SK-N-SH (cell line): ENCODE results near the gene TBRG4.

Source experiments
- CTCF ChIP-seq: fragments of 200-600 bp; sonication (generic); IDR thresholded peaks from 2 replicates; pipeline ENCODE4 v1.6.1; 2017; ENCODE audit warnings: antibody characterized with exemption, mild to moderate bottlenecking, moderate library complexity
- EP300 ChIP-seq, 2 experiments: IDR thresholded peaks; 2 replicates each; pipeline versions ENCODE4 v1.4.0 to v1.6.1; 2012; ENCODE audit warnings: borderline replicate concordance in 1 of 2, low read depth in 1 of 2, low read length in 1 of 2
- EZH2phosphoT487 ChIP-seq: fragments of 200-600 bp; sonication (generic); IDR thresholded peaks from 2 replicates; pipeline ENCODE4 v1.6.1; 2017; ENCODE audit warnings: low read depth, mixed run types, mild to moderate bottlenecking, antibody characterized with exemption, moderate library complexity, borderline replicate concordance
- FOXM1 ChIP-seq: IDR thresholded peaks from 2 replicates; pipeline ENCODE4 v1.4.0; 2012; ENCODE audit warnings: low read depth, mild to moderate bottlenecking
- GABPA ChIP-seq: IDR thresholded peaks from 2 replicates; pipeline ENCODE4 v1.4.0; 2012; ENCODE audit warnings: low read depth, mild to moderate bottlenecking
- MAX ChIP-seq: IDR thresholded peaks from 2 replicates; pipeline ENCODE4 v1.4.0; 2012; ENCODE audit warnings: low read depth
- MEF2A ChIP-seq: IDR thresholded peaks from 2 replicates; pipeline ENCODE4 v1.4.0; 2012; ENCODE audit warnings: low read depth, borderline replicate concordance
- MXI1 ChIP-seq: IDR thresholded peaks from 2 replicates; pipeline ENCODE4 v1.6.1; 2012; ENCODE audit warnings: mild to moderate bottlenecking, low read depth, low read length, improper control_type of control experiment
- POLR2AphosphoS5 ChIP-seq: IDR thresholded peaks from 2 replicates; pipeline ENCODE4 v1.6.1; 2012; ENCODE audit warnings: low read depth, low read length
- RAD21 ChIP-seq: IDR thresholded peaks from 2 replicates; pipeline ENCODE4 v1.6.1; 2012; ENCODE audit warnings: mild to moderate bottlenecking, low read length
- RCOR1 ChIP-seq: fragments of 150-350 bp; IDR thresholded peaks from 2 replicates; pipeline ENCODE4 v1.6.1; 2017; ENCODE audit warnings: antibody characterized with exemption, low read length
- RFX5 ChIP-seq: IDR thresholded peaks from 2 replicates; pipeline ENCODE4 v1.6.1; 2012; ENCODE audit warnings: mild to moderate bottlenecking, improper control_type of control experiment, low read length
- SIN3A ChIP-seq: IDR thresholded peaks from 2 replicates; pipeline ENCODE4 v1.6.1; 2012; ENCODE audit warnings: low read depth, mild to moderate bottlenecking, low read length, moderate library complexity, borderline replicate concordance
- ZBTB33 ChIP-seq: IDR thresholded peaks from 2 replicates; pipeline ENCODE4 v1.4.0; 2012; ENCODE audit warnings: low read depth, borderline replicate concordance

- no peak for TF ChIP-seq EP300 (IDR thresholded peaks at IDR 0.05; ENCODE audit: borderline replicate concordance in 1 of 2, low read depth in 1 of 2, low read length in 1 of 2)
- no peak for TF ChIP-seq CTCF
- no peak for TF ChIP-seq MEF2A
- no peak for TF ChIP-seq RAD21
- no peak for TF ChIP-seq RFX5
- TF ChIP-seq EZH2phosphoT487: no peak
- TF ChIP-seq ZBTB33: no peak
- no peak for TF ChIP-seq GABPA
- no peak for TF ChIP-seq SIN3A
- TF ChIP-seq FOXM1: no peak
- no peak for TF ChIP-seq RCOR1
- no peak for TF ChIP-seq MXI1
- TF ChIP-seq POLR2AphosphoS5: no peak
- TF ChIP-seq MAX: no peak
Measured at GRCh38 chr7:45092931-45093235, 18.6 kb downstream of the TBRG4 start.
